ENCODE measurements around the gene NRXN3.

NRXN3 gene

GRCh38 chr14:79820866-79821535, 1650.8 kb downstream of the NRXN3 start:
- H3K4me3 ChIP-seq (ENCODE audit: low read depth, low read length): no peak overlapping the region

GRCh38 chr14:79822034-79822433, 1651.9 kb downstream of the NRXN3 start:
- H3K4me3 ChIP-seq (ENCODE audit: low read depth, low read length): no peak overlapping the region

GRCh38 chr14:79825046-79825521, 1654.9 kb downstream of the NRXN3 start:
- no peak overlapping the region for H3K4me3 ChIP-seq (ENCODE audit: low read depth, low read length)

- H3K4me3 ChIP-seq (ENCODE audit: low read depth, low read length): no peak overlapping the region
These were observed 1656.2 kb downstream of the NRXN3 start for GRCh38 chr14:79826362-79826761.

- H3K4me3 ChIP-seq (ENCODE audit: low read depth, low read length): no peak overlapping the region
These were observed 1659.4 kb downstream of the NRXN3 start for GRCh38 chr14:79829405-79830166.

- no peak overlapping the region for H3K4me3 ChIP-seq (ENCODE audit: low read depth, low read length)
These were observed 1661.2 kb downstream of the NRXN3 start for GRCh38 chr14:79831195-79831892.

GRCh38 chr14:79833781-79834180, 1663.6 kb downstream of the NRXN3 start:
- no peak overlapping the region for H3K4me3 ChIP-seq (ENCODE audit: low read depth, low read length)

GRCh38 chr14:79834868-79835267, 1664.7 kb downstream of the NRXN3 start:
- H3K4me3 ChIP-seq (ENCODE audit: low read depth, low read length): no peak overlapping the region

- no peak overlapping the region for H3K4me3 ChIP-seq (ENCODE audit: low read depth, low read length)
These were observed 1666.4 kb downstream of the NRXN3 start for GRCh38 chr14:79836577-79836976.

- H3K4me3 ChIP-seq (ENCODE audit: low read depth, low read length): no peak overlapping the region
These were observed 1667.5 kb downstream of the NRXN3 start for GRCh38 chr14:79837699-79838098.

GRCh38 chr14:79840103-79840502, 1669.9 kb downstream of the NRXN3 start:
- H3K4me3 ChIP-seq (ENCODE audit: low read depth, low read length): no peak overlapping the region

- no peak overlapping the region for H3K4me3 ChIP-seq (ENCODE audit: low read depth, low read length)
These were observed 1670.7 kb downstream of the NRXN3 start for GRCh38 chr14:79840831-79841230.

GRCh38 chr14:79841433-79841832, 1671.3 kb downstream of the NRXN3 start:
- H3K4me3 ChIP-seq (ENCODE audit: low read depth, low read length): no peak overlapping the region

GRCh38 chr14:79842270-79842669, 1672.1 kb downstream of the NRXN3 start:
- no peak overlapping the region for H3K4me3 ChIP-seq (ENCODE audit: low read depth, low read length)

GRCh38 chr14:79852950-79853744, 1683.0 kb downstream of the NRXN3 start:
- no peak overlapping the region for H3K4me3 ChIP-seq (ENCODE audit: low read depth, low read length)

GRCh38 chr14:79855789-79856188, 1685.6 kb downstream of the NRXN3 start:
- H3K4me3 ChIP-seq (ENCODE audit: low read depth, low read length): no peak overlapping the region

- H3K4me3 ChIP-seq (ENCODE audit: low read depth, low read length): no peak overlapping the region
These were observed 1686.2 kb downstream of the NRXN3 start for GRCh38 chr14:79856381-79856780.

- H3K4me3 ChIP-seq (ENCODE audit: low read depth, low read length): no peak overlapping the region
These were observed 1690.9 kb downstream of the NRXN3 start for GRCh38 chr14:79861111-79861510.

GRCh38 chr14:79862045-79862444, 1691.9 kb downstream of the NRXN3 start:
- H3K4me3 ChIP-seq (ENCODE audit: low read depth, low read length): no peak overlapping the region

- H3K4me3 ChIP-seq (ENCODE audit: low read depth, low read length): no peak overlapping the region
These were observed 1701.0 kb downstream of the NRXN3 start for GRCh38 chr14:79871136-79871535.

- H3K4me3 ChIP-seq (ENCODE audit: low read depth, low read length): no peak overlapping the region
These were observed 1708.1 kb downstream of the NRXN3 start for GRCh38 chr14:79878229-79878628.

Data from iPS-11a (cell line).